Measurements from ENCODE around the gene MITF. TPM values are rescaled to one million over a fixed set of nuclear protein-coding genes. Genes with fewer than 3 reads are reported as not detected.

MITF gene
- total RNA-seq, 1 donor from 2014 or later: 6.0 TPM

- Histone ChIP-seq H3K4me2 (ENCODE audit: low read length) (no peak overlapping the region), H2AFZ (ENCODE audit: low read depth, low read length) (no peak overlapping the region), H3K79me2 (ENCODE audit: insufficient read depth, low read length) (no peaks in the 10 kb centered on the region), H3K27ac (ENCODE audit: low read depth, low read length) (no peak overlapping the region), H3K4me3 (ENCODE audit: insufficient read depth, low read depth, low read length) (no peak overlapping the region), H3K4me1 (ENCODE audit: insufficient read depth, low read length) (no peaks in the 10 kb centered on the region), H4K20me1 (ENCODE audit: insufficient read depth, low read length) (no peaks in the 10 kb centered on the region), H3K27me3 (ENCODE audit: insufficient read depth, low read length) (peaks cover 6% of the 10 kb centered on the region), H3K9me3 (ENCODE audit: insufficient read depth, low read depth, low read length) (no peaks in the 10 kb centered on the region), H3K36me3 (ENCODE audit: insufficient read depth, low read length) (no peaks in the 10 kb centered on the region), H3K9ac (ENCODE audit: low read length) (no peak overlapping the region)
- no peak for DNase-seq (ENCODE audit: low read depth)
- TF ChIP-seq EZH2 (IDR thresholded peaks at IDR 0.05; ENCODE audit: insufficient read depth, low read length) (no peak), CTCF (IDR thresholded peaks at IDR 0.05; ENCODE audit: insufficient read depth, low read depth, low read length) (no peak)
- Mint-ChIP-seq H3K9me3 (ENCODE audit: unreplicated experiment) (no peaks in the 10 kb centered on the region), H3K4me3 (ENCODE audit: unreplicated experiment) (no peak overlapping the region), H3K36me3 (ENCODE audit: low read depth, unreplicated experiment) (no peaks in the 10 kb centered on the region), H3K4me1 (ENCODE audit: low read depth, unreplicated experiment) (no peaks in the 10 kb centered on the region), H3K27ac (ENCODE audit: unreplicated experiment) (no peak overlapping the region), H3K27me3 (ENCODE audit: low read depth, unreplicated experiment) (peaks cover 2% of the 10 kb centered on the region)
- no peak for FAIRE-seq
Observed at GRCh38 chr3:69716119-69716518, 23.1 kb upstream of the MITF start.

- FAIRE-seq (no peak), DNase-seq (ENCODE audit: low read depth) (no peak)
- H3K4me3 Mint-ChIP-seq (ENCODE audit: unreplicated experiment): no peak overlapping the region
- H3K4me3 ChIP-seq (ENCODE audit: insufficient read depth, low read depth, low read length): no peak overlapping the region
- no peak overlapping the region for H3K4me2 ChIP-seq (ENCODE audit: low read length)
- no peak overlapping the region for H3K9ac ChIP-seq (ENCODE audit: low read length)
- H3K36me3 Mint-ChIP-seq (ENCODE audit: low read depth, unreplicated experiment): no peaks in the 10 kb centered on the region
- H3K4me1 ChIP-seq (ENCODE audit: insufficient read depth, low read length): no peaks in the 10 kb centered on the region
- no peaks in the 10 kb centered on the region for H4K20me1 ChIP-seq (ENCODE audit: insufficient read depth, low read length)
- no peak overlapping the region for H3K27ac ChIP-seq (ENCODE audit: low read depth, low read length)
- H3K36me3 ChIP-seq (ENCODE audit: insufficient read depth, low read length): no peaks in the 10 kb centered on the region
- TF ChIP-seq CTCF (IDR thresholded peaks at IDR 0.05; ENCODE audit: insufficient read depth, low read depth, low read length) (no peak), EZH2 (IDR thresholded peaks at IDR 0.05; ENCODE audit: insufficient read depth, low read length) (no peak)
- peaks cover 10% of the 10 kb centered on the region for H3K27me3 ChIP-seq (ENCODE audit: insufficient read depth, low read length)
- no peaks in the 10 kb centered on the region for H3K4me1 Mint-ChIP-seq (ENCODE audit: low read depth, unreplicated experiment)
- no peaks in the 10 kb centered on the region for H3K9me3 Mint-ChIP-seq (ENCODE audit: unreplicated experiment)
- no peaks in the 10 kb centered on the region for H3K9me3 ChIP-seq (ENCODE audit: insufficient read depth, low read depth, low read length)
- no peak overlapping the region for H3K27ac Mint-ChIP-seq (ENCODE audit: unreplicated experiment)
- peaks cover 3% of the 10 kb centered on the region for H3K27me3 Mint-ChIP-seq (ENCODE audit: low read depth, unreplicated experiment)
- H3K79me2 ChIP-seq (ENCODE audit: insufficient read depth, low read length): no peaks in the 10 kb centered on the region
- no peak overlapping the region for H2AFZ ChIP-seq (ENCODE audit: low read depth, low read length)
Observed at GRCh38 chr3:69718866-69719586, 20.2 kb upstream of the MITF start.

- Mint-ChIP-seq H3K4me3 (ENCODE audit: unreplicated experiment) (no peak overlapping the region), H3K9me3 (ENCODE audit: unreplicated experiment) (no peaks in the 10 kb centered on the region), H3K27me3 (ENCODE audit: low read depth, unreplicated experiment) (peaks cover 3% of the 10 kb centered on the region), H3K36me3 (ENCODE audit: low read depth, unreplicated experiment) (no peaks in the 10 kb centered on the region), H3K4me1 (ENCODE audit: low read depth, unreplicated experiment) (peaks cover 3% of the 10 kb centered on the region), H3K27ac (ENCODE audit: unreplicated experiment) (no peak overlapping the region)
- Histone ChIP-seq H3K79me2 (ENCODE audit: insufficient read depth, low read length) (no peaks in the 10 kb centered on the region), H3K27me3 (ENCODE audit: insufficient read depth, low read length) (peaks cover 10% of the 10 kb centered on the region), H3K27ac (ENCODE audit: low read depth, low read length) (no peak overlapping the region), H3K9ac (ENCODE audit: low read length) (no peak overlapping the region), H2AFZ (ENCODE audit: low read depth, low read length) (no peak overlapping the region), H4K20me1 (ENCODE audit: insufficient read depth, low read length) (no peaks in the 10 kb centered on the region), H3K36me3 (ENCODE audit: insufficient read depth, low read length) (no peaks in the 10 kb centered on the region), H3K4me2 (ENCODE audit: low read length) (no peak overlapping the region), H3K4me1 (ENCODE audit: insufficient read depth, low read length) (no peaks in the 10 kb centered on the region), H3K4me3 (ENCODE audit: insufficient read depth, low read depth, low read length) (no peak overlapping the region), H3K9me3 (ENCODE audit: insufficient read depth, low read depth, low read length) (no peaks in the 10 kb centered on the region)
- TF ChIP-seq EZH2 (IDR thresholded peaks at IDR 0.05; ENCODE audit: insufficient read depth, low read length): no peak
- no peak for TF ChIP-seq CTCF (IDR thresholded peaks at IDR 0.05; ENCODE audit: insufficient read depth, low read depth, low read length)
- FAIRE-seq: no peak
- no peak for DNase-seq (ENCODE audit: low read depth)
Observed at GRCh38 chr3:69719587-69720122, 19.6 kb upstream of the MITF start.
